ENCODE data around the gene DCST2. TPM values are rescaled to one million over a fixed set of nuclear protein-coding genes. Genes with fewer than 3 reads are reported as not detected.

The DCST2 gene
- total and polyA plus RNA-seq, 9 of the 15 experiments (the other 6 are each of a cell fraction or from before 2014, with no cell fraction given): 0.09 to 0.49 (median 0.11) TPM; not detected in 3

DNA sequence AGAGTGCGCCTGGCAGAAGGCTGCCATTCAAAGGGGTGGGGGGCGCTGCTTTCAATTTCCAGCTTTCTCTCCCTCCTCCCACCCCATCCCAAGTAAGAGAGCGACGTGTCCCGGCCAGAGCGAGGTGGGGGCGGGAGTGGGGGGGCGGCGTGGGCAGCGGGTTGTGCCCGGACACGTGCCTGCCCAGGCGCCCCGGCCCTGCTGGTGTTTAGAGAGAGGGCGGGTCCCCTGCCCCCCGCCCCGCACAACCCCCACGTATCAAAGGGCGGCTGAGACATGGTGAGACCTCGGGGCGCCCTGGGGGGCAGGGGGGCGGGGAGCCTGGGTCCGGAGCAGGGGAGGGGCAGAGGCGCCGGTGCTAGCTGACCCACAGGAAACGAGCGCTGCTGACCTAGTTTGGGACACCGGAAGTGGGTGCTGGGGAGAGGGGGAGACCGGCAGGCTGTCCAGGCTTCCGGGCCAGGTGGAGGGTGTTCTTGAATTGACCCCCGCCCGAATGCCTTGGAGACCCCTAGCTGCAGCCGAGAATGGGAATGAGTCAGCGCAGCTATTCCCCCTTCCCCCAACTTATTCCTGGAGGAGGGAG is 29.7 kb downstream of the DCST2 start (continued):
- peak; percentile 76; the same call in 1 of the 2 replicates for TF ChIP-seq ETV5 (CRISPR knock-in tag; IDR thresholded peaks at IDR 0.05; ENCODE audit: low read depth)
- no peak for TF ChIP-seq SREBF1 (IDR thresholded peaks at IDR 0.05; ENCODE audit: borderline replicate concordance, low read depth, low read length)
- TF ChIP-seq GABPA (tag; conservative IDR thresholded peaks at IDR 0.05; ENCODE audit: low read depth): peak; percentile 90
- TF ChIP-seq, protein P1, sequence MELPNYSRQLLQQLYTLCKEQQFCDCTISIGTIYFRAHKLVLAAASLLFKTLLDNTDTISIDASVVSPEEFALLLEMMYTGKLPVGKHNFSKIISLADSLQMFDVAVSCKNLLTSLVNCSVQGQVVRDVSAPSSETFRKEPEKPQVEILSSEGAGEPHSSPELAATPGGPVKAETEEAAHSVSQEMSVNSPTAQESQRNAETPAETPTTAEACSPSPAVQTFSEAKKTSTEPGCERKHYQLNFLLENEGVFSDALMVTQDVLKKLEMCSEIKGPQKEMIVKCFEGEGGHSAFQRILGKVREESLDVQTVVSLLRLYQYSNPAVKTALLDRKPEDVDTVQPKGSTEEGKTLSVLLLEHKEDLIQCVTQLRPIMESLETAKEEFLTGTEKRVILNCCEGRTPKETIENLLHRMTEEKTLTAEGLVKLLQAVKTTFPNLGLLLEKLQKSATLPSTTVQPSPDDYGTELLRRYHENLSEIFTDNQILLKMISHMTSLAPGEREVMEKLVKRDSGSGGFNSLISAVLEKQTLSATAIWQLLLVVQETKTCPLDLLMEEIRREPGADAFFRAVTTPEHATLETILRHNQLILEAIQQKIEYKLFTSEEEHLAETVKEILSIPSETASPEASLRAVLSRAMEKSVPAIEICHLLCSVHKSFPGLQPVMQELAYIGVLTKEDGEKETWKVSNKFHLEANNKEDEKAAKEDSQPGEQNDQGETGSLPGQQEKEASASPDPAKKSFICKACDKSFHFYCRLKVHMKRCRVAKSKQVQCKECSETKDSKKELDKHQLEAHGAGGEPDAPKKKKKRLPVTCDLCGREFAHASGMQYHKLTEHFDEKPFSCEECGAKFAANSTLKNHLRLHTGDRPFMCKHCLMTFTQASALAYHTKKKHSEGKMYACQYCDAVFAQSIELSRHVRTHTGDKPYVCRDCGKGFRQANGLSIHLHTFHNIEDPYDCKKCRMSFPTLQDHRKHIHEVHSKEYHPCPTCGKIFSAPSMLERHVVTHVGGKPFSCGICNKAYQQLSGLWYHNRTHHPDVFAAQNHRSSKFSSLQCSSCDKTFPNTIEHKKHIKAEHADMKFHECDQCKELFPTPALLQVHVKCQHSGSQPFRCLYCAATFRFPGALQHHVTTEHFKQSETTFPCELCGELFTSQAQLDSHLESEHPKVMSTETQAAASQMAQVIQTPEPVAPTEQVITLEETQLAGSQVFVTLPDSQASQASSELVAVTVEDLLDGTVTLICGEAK (IDR thresholded peaks at IDR 0.05): peak; percentile 82
- TF ChIP-seq, protein P1 (CRISPR knock-in tag; IDR thresholded peaks at IDR 0.05): no peak
- TF ChIP-seq CBFA2T3 (IDR thresholded peaks at IDR 0.05): peak; percentile 33; the same call in 1 of the 2 replicates
- peak; percentile 66 for TF ChIP-seq ELF1 (tag; IDR thresholded peaks at IDR 0.05)
- no peak for TF ChIP-seq KLF1 (tag; IDR thresholded peaks at IDR 0.05)
- no peak for TF ChIP-seq MTA2 (IDR thresholded peaks at IDR 0.05; ENCODE audit: low read depth)
- TF ChIP-seq NFRKB (IDR thresholded peaks at IDR 0.05; ENCODE audit: low read depth): 0 out of 2 replicates have a peak, but pooled peaks have one; percentile 4
- no peak for TF ChIP-seq HINFP (tag; conservative IDR thresholded peaks at IDR 0.05; ENCODE audit: low read depth)
- 0 out of 2 replicates have a peak, but pooled peaks have one; percentile 19 for TF ChIP-seq FOSL1 (tag; conservative IDR thresholded peaks at IDR 0.05)
- no peak; the same call in 1 of the 2 replicates for TF ChIP-seq ZFX (CRISPR knock-in tag; IDR thresholded peaks at IDR 0.05)
- TF ChIP-seq BHLHE40 (IDR thresholded peaks at IDR 0.05; ENCODE audit: low read length): peak; percentile 51
- TF ChIP-seq GATAD2B (IDR thresholded peaks at IDR 0.05; ENCODE audit: borderline replicate concordance): 0 out of 2 replicates have a peak, but pooled peaks have one; percentile 50
- TF ChIP-seq SRF (CRISPR knock-in tag; IDR thresholded peaks at IDR 0.05): peak; percentile 15 to 78; a peak in 3 of 4 replicates

All from K562 (cell line).